ENCODE measurements around the gene RPUSD1.

RPUSD1 gene

DNA sequence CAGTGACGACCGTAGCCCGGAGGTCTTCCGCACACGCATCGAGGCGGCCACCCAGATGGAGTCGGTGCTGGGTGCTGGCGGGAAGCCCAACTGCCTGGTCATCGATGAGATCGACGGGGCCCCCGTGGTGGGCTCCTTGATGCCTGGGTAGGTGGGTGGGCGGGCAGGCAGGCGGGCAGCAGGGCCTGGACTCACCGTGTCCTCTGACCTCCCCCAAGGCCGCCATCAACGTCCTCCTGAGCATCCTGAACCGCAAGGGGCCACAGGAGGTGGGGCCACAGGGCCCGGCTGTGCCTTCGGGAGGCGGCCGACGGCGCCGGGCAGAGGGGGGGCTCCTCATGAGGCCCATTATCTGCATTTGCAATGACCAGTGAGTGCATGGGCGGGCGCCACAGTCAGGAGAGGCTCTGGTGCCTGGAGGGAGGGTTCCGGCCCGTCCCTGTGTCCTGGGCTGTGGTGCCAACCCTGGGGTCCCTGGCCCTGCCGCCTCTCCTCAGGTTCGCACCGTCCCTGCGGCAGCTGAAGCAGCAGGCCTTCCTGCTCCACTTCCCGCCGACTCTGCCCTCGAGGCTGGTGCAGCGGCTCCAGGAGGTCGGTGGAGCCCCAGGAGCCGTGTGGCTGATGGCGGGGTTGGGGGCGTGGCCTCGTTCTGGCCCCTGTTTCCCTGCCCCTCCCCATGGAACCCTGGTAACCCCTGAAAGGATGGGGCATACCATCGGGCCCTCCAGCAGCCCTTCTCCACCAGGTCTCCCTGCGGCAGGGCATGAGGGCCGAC, 4.2 kb upstream of the RPUSD1 start:
- Histone ChIP-seq H3K4me3 (ENCODE audit: low read length) (no peak overlapping the region), H3K4me1 (ENCODE audit: insufficient read depth, low read length) (peaks cover 14% of the 10 kb centered on the region), H3K9me3 (ENCODE audit: low read length) (no peaks in the 10 kb centered on the region), H2AFZ (ENCODE audit: low read depth, low read length) (no peak overlapping the region), H3K36me3 (ENCODE audit: insufficient read depth, low read length) (peaks cover 51% of the 10 kb centered on the region), H3K27me3 (ENCODE audit: insufficient read depth, low read length) (no peaks in the 10 kb centered on the region)

DNA sequence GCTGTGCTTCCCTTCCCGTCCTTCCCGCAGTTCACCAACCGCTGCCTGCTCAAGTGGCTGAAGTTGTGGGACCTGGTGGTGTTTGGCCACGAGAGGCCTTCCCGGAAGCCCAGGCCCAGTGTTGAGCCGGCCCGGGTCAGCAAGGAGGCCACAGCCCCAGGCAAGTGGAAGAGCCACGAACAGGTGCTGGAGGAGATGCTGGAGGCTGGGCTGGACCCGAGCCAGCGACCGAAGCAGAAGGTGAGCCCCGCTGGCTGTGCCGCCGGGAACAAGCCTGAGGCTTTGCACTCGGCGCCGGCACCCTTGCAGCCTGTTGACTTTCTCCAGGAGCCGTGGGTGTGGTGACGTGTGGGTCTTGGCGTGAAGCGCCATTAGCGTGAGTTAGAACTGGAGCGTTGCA, 3.0 kb upstream of the RPUSD1 start:
- H3K4me3 ChIP-seq (ENCODE audit: low read length), result no peak overlapping the region
- no peak overlapping the region for H2AFZ ChIP-seq (ENCODE audit: low read depth, low read length)
- H3K4me1 ChIP-seq (ENCODE audit: insufficient read depth, low read length), result peaks cover 20% of the 10 kb centered on the region
- no peaks in the 10 kb centered on the region for H3K27me3 ChIP-seq (ENCODE audit: insufficient read depth, low read length)
- no peaks in the 10 kb centered on the region for H3K9me3 ChIP-seq (ENCODE audit: low read length)
- H3K36me3 ChIP-seq (ENCODE audit: insufficient read depth, low read length), result peaks cover 45% of the 10 kb centered on the region

DNA sequence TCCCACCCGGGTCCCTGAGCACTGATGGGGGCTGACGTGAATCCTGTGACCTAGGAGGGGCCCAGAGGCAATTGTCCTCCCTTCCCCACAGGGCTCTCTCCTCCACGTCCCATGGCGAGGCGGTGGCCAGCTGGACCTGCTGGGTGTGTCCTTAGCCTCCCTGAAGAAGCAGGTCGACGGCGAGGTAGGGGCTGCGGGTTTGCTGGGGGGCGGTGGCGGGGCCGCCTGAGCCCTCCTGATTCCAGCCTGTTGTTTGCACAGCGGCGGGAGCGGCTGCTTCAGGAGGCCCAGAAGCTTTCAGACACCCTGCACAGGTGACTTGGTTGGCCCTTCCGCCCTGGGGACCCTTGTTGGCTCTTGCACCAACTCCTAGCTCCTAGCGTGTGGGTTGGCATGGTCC, 1.9 kb upstream of the RPUSD1 start:
- peaks cover 20% of the 10 kb centered on the region for H3K4me1 ChIP-seq (ENCODE audit: insufficient read depth, low read length)
- H3K9me3 ChIP-seq (ENCODE audit: low read length), result no peaks in the 10 kb centered on the region
- peaks cover 43% of the 10 kb centered on the region for H3K36me3 ChIP-seq (ENCODE audit: insufficient read depth, low read length)
- peak overlapping the region; percentile 65 for H3K4me3 ChIP-seq (ENCODE audit: low read length)
- no peaks in the 10 kb centered on the region for H3K27me3 ChIP-seq (ENCODE audit: insufficient read depth, low read length)
- H2AFZ ChIP-seq (ENCODE audit: low read depth, low read length), result no peak overlapping the region

DNA sequence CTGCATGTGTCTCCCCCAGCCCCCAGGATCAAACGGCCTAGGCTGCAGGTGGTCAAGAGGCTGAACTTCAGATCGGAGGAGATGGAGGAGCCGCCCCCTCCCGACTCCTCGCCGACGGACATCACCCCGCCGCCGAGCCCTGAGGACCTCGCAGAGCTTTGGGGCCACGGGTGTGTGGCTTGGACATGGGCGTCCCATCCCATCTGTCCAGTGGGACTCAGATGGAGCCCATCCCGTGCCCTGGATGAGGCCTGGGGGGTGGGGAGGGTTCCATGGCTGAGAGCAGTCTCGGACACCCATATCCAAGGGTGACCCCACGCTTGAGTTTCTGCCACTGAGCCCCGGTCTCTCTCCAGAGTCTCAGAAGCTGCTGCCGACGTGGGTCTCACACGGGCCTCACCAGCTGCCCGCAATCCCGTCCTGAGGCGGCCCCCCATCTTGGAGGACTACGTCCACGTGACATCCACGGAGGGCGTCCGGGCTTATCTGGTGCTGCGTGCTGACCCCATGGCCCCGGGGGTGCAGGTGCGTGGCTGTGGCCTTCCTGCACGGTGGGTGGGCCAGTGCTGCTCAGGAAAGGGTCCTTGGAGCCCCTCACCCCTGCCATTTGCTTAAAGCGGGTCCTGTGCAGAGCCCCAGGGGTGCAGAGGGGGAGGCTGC, 1.1 kb upstream of the RPUSD1 start:
- H3K9me3 ChIP-seq (ENCODE audit: low read length), result no peaks in the 10 kb centered on the region
- no peak overlapping the region for H2AFZ ChIP-seq (ENCODE audit: low read depth, low read length)
- H3K36me3 ChIP-seq (ENCODE audit: insufficient read depth, low read length), result peaks cover 38% of the 10 kb centered on the region
- H3K4me3 ChIP-seq (ENCODE audit: low read length), result peak overlapping the region; percentile 65
- peaks cover 20% of the 10 kb centered on the region for H3K4me1 ChIP-seq (ENCODE audit: insufficient read depth, low read length)
- H3K27me3 ChIP-seq (ENCODE audit: insufficient read depth, low read length), result no peaks in the 10 kb centered on the region

DNA sequence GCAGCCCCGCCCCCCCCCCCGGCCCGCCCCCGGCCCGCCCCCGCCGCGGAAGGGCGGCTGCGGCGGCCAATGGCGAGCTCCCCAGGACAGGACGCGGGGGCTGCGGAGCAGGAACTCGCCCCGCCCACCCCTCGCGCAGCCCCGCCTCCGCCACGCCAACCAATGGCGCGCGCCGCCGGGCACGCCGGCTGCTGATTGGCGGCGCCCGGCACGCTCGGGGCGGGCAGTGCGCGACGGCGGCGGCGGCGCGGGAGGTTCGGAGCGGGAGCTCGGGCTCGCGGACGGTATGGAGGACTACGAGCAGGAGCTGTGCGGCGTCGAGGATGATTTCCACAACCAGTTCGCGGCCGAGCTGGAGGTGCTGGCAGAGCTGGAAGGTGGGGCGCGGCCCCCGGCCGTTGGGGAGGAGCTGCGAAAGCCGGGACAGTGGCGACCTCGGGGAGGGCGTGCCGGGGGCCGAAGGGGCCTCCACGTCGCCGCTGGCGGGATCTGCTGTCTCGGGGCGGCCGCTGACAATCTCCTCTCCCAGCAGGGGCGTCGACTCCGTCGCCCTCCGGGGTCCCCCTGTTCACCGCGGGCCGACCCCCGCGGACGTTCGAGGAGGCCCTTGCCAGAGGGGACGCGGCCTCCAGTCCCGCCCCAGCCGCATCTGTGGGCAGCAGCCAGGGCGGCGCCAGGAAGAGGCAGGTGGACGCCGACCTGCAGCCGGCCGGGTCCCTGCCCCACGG, 382 bp upstream of the RPUSD1 start, which contains the start of gene CHTF18:
Gene CHTF18 (plus strand): TSS at position 222 of the 728 bp plus-strand sequence. CDS start 65 bp downstream, at position 287.
- peak within 1 kb of the TSS; percentile 95 for H3K4me3 ChIP-seq (ENCODE audit: low read length)
- peaks cover 34% of the 10 kb centered on the region for H3K36me3 ChIP-seq (ENCODE audit: insufficient read depth, low read length)
- peaks cover 20% of the 10 kb centered on the region for H3K4me1 ChIP-seq (ENCODE audit: insufficient read depth, low read length)
- H3K27me3 ChIP-seq (ENCODE audit: insufficient read depth, low read length), result no peaks in the 10 kb centered on the region
- H2AFZ ChIP-seq (ENCODE audit: low read depth, low read length), result peak within 1 kb of the TSS; percentile 32
- H3K9me3 ChIP-seq (ENCODE audit: low read length), result no peaks in the 10 kb centered on the region

DNA sequence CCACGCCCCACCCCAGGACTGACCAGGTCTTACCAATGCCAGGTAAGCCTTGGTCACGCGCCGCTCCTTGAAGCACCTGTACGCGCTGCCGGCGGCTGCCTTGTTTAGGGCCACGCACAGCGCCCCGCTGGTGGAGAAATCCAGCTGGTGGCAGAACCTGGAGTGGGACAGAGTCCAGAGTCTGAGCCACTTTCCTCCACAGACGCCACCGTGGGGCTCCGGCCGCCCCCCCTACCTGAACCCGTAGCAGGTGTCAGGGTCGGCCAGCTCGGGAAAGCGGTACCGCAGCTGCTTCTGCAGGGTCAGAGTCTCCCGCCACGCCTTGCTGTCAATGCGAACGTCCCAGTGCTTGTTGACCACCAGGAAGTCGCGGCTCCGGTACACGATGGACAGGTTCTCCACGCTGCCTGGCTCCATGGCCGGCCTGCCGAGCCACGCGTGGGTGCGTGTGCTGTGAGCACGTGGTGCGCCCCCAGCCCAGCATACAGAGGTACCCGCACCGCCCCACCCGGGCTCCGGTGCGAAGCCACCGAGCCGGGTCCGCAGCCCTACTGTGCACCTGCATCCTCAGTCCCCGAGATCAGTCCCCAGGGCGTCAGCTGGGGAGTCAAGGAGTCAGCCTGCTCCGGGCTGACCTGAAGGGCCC, 737 bp downstream of the RPUSD1 start:
- Histone ChIP-seq H3K36me3 (ENCODE audit: insufficient read depth, low read length) (peaks cover 26% of the 10 kb centered on the region), H2AFZ (ENCODE audit: low read depth, low read length) (no peak overlapping the region), H3K27me3 (ENCODE audit: insufficient read depth, low read length) (peaks cover 5% of the 10 kb centered on the region), H3K4me3 (ENCODE audit: low read length) (peak overlapping the region; percentile 95), H3K9me3 (ENCODE audit: low read length) (no peaks in the 10 kb centered on the region), H3K4me1 (ENCODE audit: insufficient read depth, low read length) (peaks cover 20% of the 10 kb centered on the region)

DNA sequence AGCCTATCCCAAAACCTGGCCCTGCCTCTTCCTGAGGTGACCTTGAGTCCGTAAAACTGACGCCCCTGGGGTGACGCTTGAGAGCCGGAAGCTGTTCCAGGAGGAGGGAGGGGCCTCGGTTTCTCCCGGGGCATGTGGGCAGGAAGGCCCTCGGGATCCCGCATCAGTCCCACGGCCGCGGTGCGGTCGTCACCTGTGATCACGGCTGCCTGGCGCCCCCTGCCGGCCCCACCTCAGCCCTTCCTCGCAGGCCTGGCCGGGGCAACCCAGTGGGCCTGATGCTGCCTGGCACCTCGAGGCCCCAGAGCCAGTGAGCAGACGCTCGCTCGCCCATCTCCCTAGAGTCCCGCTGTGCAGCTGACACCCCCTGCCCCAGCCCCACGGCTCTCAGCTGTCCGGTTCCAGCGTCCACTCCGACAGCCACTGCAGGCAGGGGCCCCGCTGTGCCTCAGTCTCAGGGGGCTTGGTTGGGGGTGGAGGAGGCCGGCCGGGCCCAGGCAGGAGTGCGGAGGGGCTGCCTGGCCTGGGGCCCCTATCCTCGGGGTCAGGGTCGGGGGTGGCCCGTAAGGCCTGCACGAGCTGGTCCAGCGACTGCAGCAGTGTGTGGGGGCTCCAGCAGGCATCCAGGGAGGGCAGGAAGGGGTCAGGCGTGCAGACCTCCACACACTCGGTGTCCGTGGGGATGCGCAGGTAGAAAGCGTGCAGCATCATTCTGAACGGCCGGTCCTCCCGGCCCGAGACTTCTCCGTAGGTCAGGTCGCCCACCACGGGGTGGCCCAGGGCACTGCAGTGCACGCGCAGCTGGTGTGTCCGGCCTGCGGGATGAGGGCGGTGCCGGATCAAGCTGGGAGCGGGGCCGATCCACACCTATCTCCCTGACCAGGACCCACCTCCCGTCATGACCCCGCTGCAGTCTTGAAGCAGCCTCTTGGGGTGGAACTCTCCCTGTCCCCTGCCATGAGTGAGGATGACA, 2.3 kb downstream of the RPUSD1 start:
- Histone ChIP-seq H3K36me3 (ENCODE audit: insufficient read depth, low read length) (peaks cover 10% of the 10 kb centered on the region), H3K4me3 (ENCODE audit: low read length) (no peak overlapping the region), H3K9me3 (ENCODE audit: low read length) (no peaks in the 10 kb centered on the region), H3K4me1 (ENCODE audit: insufficient read depth, low read length) (peaks cover 20% of the 10 kb centered on the region), H2AFZ (ENCODE audit: low read depth, low read length) (no peak overlapping the region), H3K27me3 (ENCODE audit: insufficient read depth, low read length) (peaks cover 16% of the 10 kb centered on the region)

DNA sequence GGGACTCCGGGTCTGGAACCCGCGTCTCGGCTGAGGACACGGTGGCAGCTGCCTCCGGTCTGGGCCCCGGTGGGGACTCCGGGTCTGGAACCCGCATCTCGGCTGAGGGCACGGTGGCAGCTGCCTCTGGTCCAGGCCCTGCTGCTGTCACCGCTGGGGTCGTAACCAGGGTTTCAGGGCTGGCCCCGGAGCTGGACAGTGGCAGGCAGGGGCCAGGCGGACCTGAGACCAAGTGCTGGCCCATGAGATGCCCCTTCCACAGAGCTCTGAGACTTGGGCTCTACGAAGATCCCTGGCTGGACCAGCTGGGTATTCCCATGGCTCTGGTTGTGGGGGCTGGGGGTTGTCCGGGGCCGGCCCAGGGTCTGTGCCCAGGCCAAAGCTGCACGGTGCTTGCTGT, 3.8 kb downstream of the RPUSD1 start:
- Histone ChIP-seq H3K9me3 (ENCODE audit: low read length) (no peaks in the 10 kb centered on the region), H3K36me3 (ENCODE audit: insufficient read depth, low read length) (peaks cover 5% of the 10 kb centered on the region), H2AFZ (ENCODE audit: low read depth, low read length) (no peak overlapping the region), H3K27me3 (ENCODE audit: insufficient read depth, low read length) (peaks cover 29% of the 10 kb centered on the region), H3K4me3 (ENCODE audit: low read length) (no peak overlapping the region), H3K4me1 (ENCODE audit: insufficient read depth, low read length) (peaks cover 15% of the 10 kb centered on the region)

DNA sequence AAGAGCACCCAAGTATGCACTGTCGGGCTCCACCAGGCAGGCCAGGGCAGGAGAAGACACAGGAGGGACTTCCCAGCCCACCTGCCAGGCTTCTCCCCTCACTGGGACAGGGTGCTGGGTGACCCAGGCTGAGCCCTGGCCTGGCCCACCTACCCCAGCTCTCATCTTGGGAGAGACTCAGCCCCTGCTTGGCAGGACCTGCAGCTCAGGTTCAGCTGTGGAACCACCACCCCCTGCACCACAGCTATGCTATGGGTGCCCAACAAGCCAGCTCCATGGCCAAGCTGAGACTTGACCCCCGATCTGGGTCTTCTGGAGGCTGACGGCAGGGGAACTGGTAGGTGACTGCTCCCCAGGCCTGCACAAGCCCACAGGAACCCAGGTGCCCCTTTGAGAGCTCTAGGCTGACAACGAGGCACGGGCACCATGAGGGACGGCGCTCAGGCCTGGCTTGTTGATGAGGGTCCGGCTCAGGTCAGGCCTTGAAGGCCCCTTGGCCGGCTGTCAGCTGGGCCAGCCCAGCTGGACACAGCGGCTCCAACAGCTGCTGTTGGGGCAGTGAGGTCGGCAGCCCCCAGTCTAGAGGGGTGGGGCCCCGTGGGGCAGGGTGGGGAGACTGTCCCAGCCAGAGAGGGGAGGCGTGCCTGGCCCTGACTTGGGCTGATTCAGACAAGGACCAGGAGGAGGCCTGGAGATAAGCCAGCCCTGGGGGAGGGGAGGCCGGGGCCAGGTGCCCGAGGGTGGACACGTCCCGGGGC, 4.6 kb downstream of the RPUSD1 start:
- Histone ChIP-seq H3K36me3 (ENCODE audit: insufficient read depth, low read length) (peaks cover 5% of the 10 kb centered on the region), H3K4me1 (ENCODE audit: insufficient read depth, low read length) (peaks cover 9% of the 10 kb centered on the region), H3K4me3 (ENCODE audit: low read length) (no peak overlapping the region), H3K9me3 (ENCODE audit: low read length) (no peaks in the 10 kb centered on the region), H2AFZ (ENCODE audit: low read depth, low read length) (no peak overlapping the region), H3K27me3 (ENCODE audit: insufficient read depth, low read length) (peaks cover 31% of the 10 kb centered on the region)

DNA sequence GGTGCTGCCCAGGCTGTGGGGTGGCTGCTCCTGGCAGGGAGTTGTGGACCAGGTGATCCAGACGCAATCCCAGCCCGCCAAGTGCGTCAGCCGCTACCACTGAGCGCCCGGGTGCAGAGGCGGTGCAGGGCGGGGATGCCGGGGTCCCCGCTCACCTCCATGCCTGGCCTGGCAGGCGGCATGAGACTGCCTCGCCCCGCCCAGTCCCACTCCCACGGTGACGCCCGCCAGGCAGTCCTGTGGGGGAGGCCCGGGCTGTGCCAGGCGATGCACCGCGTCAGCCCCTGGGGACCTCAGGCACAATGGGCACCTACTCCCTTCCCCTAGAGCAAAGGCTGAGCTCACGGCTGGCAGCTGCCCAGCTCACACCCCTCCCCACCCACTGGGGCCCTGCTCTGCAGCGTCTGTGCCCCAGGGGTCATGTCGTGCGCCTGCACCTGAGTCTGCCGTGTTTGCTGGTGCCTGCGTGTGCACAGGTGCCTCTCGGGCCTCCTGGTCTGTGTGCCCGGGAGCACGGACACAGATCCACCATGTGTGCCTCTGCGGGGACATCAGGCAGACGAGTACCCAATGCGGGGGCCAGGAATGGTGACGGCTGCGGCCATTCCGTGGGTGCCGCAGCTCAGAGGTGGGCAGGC, 5.3 kb downstream of the RPUSD1 start:
- Histone ChIP-seq H3K9me3 (ENCODE audit: low read length) (no peaks in the 10 kb centered on the region), H3K4me3 (ENCODE audit: low read length) (no peak overlapping the region), H3K4me1 (ENCODE audit: insufficient read depth, low read length) (peaks cover 9% of the 10 kb centered on the region), H3K36me3 (ENCODE audit: insufficient read depth, low read length) (peaks cover 5% of the 10 kb centered on the region), H2AFZ (ENCODE audit: low read depth, low read length) (no peak overlapping the region), H3K27me3 (ENCODE audit: insufficient read depth, low read length) (peaks cover 37% of the 10 kb centered on the region)

DNA sequence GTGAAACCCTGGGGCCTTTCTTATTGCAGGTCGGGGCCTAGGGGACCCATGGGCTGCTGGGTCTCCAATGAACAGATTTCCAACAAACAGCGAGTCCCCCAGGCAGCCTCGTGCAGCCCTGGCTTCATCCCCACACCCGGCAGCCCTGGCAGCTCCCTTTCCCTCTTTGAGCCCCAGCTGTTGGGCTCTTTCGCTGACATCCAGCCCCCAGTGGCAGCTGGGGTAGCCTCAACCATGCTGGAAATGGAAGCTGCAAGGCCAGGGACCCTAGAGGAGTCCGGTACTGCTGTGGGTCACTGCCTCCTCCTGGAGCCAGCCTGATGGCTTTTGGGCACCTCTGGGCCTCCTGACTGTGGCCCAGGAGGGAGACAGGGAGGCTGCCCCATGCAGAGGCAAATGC, 5.9 kb downstream of the RPUSD1 start:
- no peaks in the 10 kb centered on the region for H3K9me3 ChIP-seq (ENCODE audit: low read length)
- peaks cover 5% of the 10 kb centered on the region for H3K36me3 ChIP-seq (ENCODE audit: insufficient read depth, low read length)
- H3K27me3 ChIP-seq (ENCODE audit: insufficient read depth, low read length), result peaks cover 40% of the 10 kb centered on the region
- H3K4me3 ChIP-seq (ENCODE audit: low read length), result no peak overlapping the region
- peaks cover 5% of the 10 kb centered on the region for H3K4me1 ChIP-seq (ENCODE audit: insufficient read depth, low read length)
- no peak overlapping the region for H2AFZ ChIP-seq (ENCODE audit: low read depth, low read length)
